ENCODE results near the gene SLC6A13. TPM values are rescaled to one million over a fixed set of nuclear protein-coding genes. Genes with fewer than 3 reads are reported as not detected.

The SLC6A13 gene
- total RNA-seq, 3 donors from 2014 or later, result 0.81 TPM; not detected in 2

DNA sequence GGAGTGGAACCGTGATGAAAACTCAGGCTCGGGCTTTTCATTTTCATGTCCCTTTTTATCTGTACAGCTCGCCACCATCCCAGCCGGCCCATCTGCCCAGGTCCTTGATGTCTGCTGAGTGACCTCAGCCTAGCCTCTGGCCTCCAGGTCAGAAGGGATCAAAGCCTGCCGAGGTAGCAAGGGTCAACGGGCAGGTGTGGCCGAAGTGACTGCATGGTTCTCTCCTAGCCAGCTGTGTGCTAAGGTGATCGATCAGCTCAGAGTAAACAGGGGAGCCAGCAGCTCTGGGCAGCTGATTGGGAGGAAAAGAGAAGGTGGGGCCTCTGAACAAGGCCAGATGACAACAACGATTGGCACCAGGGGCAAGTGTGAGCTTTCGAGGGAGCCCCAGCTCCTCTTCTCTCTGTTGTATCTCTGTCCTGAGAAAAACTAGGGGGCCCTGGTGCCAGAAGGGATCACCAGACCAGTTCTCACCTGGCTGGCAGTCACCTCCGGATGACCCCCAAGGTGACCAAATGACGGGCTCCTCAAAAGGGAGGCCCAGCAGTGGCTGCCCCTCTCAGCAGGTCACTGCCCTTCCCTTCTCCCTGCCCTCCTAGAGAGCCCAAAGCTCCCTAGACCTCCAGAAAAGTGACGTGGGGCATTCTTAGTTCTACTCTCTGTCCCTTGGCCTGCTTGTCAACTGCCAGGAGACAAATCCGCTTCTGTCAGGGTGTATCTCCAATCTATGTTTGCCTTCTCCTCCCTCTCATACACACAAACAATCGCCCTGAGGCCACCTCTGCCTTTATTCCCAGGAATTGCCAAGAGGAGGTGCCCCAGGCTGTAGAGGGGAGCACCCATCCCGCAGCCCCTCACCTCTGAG, 52.1 kb downstream of the SLC6A13 start:
- DNase-seq, result no peak
- ATAC-seq, result no peak
- Mint-ChIP-seq H3K4me3 (no peak overlapping the region), H3K4me1 (ENCODE audit: low read depth) (peaks cover 1% of the 10 kb centered on the region), H3K9me3 (no peaks in the 10 kb centered on the region), H3K27me3 (ENCODE audit: low read depth) (peaks cover 63% of the 10 kb centered on the region), H3K36me3 (ENCODE audit: insufficient read depth) (no peaks in the 10 kb centered on the region)

DNA sequence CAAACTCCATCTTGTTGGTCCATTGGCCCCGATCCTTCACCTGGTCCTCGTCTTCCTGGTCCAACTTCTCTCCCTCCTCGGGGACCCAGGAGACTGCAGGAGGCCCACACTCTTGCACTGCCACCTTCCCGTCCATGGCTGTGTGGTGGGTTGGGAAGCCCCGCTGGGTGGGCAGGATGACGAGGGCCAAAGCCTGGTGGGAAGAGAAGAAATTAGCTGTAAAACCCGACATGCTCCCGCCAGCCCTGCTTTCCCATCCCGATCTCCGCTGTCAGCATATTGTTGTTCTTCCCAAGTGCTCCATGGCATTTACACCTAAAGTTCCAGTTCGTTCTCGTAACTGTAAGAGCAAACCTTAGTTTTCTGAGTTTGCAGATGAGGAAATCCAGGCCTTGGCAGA, 52.8 kb downstream of the SLC6A13 start:
- Mint-ChIP-seq H3K4me1 (ENCODE audit: low read depth) (peaks cover 1% of the 10 kb centered on the region), H3K27me3 (ENCODE audit: low read depth) (peaks cover 68% of the 10 kb centered on the region), H3K4me3 (no peak overlapping the region), H3K9me3 (no peaks in the 10 kb centered on the region), H3K36me3 (ENCODE audit: insufficient read depth) (no peaks in the 10 kb centered on the region)
- ATAC-seq (no peak), DNase-seq (no peak)

DNA sequence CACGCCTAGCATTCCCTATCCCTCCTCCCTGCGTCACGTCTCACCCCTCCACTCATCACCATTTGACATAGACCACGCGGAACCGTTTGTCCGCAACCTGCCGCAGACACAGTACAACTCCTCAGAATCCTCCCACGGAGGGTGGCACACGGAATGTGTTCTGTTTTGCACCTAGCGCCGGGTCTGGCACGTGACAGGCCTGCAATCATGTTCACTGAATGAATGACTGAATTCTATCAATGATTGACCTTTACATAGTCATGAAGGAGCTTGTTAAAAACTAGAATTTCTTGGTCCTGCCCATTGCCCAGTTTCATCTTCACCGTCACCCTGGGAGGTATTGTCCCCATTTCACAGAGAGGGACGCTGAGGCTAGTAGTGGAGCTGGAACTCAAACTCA, 53.4 kb downstream of the SLC6A13 start:
- Mint-ChIP-seq H3K4me3 (no peak overlapping the region), H3K27me3 (ENCODE audit: low read depth) (peaks cover 70% of the 10 kb centered on the region), H3K36me3 (ENCODE audit: insufficient read depth) (no peaks in the 10 kb centered on the region), H3K4me1 (ENCODE audit: low read depth) (peaks cover 1% of the 10 kb centered on the region), H3K9me3 (no peaks in the 10 kb centered on the region)
- ATAC-seq, result no peak
- DNase-seq, result no peak

DNA sequence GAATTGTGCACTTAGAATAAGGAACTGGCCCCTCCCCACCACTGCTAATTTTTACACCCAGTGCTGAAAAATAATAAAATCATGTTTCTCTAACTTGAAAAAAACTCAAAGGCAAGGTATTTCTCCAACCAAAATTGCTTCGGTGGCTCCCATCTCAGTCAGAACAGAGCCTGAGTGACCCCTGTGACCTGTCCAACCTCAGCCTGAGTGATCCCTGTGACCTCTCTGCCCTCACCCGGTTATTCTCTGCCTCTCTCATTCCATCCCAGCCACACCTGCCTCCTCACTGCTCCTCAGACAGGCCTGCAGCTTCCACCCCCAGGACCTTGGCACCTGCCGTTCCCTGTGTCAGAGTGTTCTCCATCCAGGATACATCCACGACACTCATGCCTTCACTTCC, 53.8 kb downstream of the SLC6A13 start:
- DNase-seq (no peak), ATAC-seq (no peak)
- H3K4me1 Mint-ChIP-seq (ENCODE audit: low read depth), result peaks cover 1% of the 10 kb centered on the region
- peaks cover 72% of the 10 kb centered on the region for H3K27me3 Mint-ChIP-seq (ENCODE audit: low read depth)
- no peak overlapping the region for H3K4me3 Mint-ChIP-seq
- no peaks in the 10 kb centered on the region for H3K36me3 Mint-ChIP-seq (ENCODE audit: insufficient read depth)
- no peaks in the 10 kb centered on the region for H3K9me3 Mint-ChIP-seq

DNA sequence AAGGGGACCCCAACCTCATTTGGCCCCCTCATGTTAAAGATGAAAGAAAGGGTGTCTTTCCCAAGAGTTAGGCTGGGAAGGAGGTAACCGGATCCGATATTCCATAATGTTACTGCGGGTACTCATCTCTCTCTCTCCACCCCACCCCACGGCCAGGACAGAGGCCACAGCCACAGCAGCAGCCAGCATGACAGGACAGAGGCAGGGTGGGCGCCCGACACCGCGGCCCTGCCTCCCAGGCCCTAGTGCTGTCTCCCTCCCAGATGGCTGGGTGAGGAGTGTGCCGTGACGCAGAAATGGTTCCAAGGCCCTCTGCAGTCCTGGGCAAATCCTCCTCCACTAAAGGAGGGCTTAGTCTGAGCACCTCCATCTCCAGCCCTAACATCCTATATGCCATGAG, 54.8 kb downstream of the SLC6A13 start:
- Mint-ChIP-seq H3K4me3 (no peak overlapping the region), H3K36me3 (ENCODE audit: insufficient read depth) (no peaks in the 10 kb centered on the region), H3K27me3 (ENCODE audit: low read depth) (peaks cover 62% of the 10 kb centered on the region), H3K9me3 (no peaks in the 10 kb centered on the region), H3K4me1 (ENCODE audit: low read depth) (no peaks in the 10 kb centered on the region)
- DNase-seq, result no peak
- ATAC-seq, result no peak

DNA sequence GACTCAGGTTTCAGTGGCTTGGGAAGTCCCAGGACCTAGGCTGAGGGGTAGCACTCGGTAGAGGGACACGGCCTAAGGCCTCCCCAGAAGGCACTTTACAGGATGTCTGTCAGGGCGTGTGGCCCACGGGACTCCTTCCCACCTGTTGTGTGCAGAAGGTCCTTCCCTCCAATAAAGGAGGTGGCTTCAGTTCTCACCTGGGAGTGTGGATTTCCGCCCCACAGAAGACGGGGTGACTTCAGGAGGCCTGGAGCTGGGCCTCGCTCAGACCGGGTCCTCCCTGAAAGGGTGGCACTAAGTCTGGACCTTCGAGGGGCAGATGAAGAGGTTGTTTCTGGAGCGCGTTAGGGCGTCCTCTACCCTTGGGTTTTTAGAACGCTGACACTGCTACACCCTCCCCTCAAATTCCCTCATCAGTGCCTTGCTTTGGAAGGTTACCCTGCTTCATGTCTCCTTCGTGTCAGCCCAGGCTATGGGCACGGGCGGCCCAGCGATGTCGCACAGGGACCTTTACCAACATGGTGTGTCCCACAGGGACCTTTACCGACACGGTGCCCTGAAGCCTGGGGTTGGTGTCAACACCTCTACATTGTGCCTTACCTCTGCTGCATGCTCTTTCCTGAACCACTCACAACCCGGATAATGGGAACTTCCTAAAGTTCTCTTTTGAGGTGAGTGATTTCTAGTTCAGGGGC, 55.7 kb downstream of the SLC6A13 start:
- no peak for ATAC-seq
- Mint-ChIP-seq H3K27me3 (ENCODE audit: low read depth) (peaks cover 64% of the 10 kb centered on the region), H3K4me1 (ENCODE audit: low read depth) (no peaks in the 10 kb centered on the region)

DNA sequence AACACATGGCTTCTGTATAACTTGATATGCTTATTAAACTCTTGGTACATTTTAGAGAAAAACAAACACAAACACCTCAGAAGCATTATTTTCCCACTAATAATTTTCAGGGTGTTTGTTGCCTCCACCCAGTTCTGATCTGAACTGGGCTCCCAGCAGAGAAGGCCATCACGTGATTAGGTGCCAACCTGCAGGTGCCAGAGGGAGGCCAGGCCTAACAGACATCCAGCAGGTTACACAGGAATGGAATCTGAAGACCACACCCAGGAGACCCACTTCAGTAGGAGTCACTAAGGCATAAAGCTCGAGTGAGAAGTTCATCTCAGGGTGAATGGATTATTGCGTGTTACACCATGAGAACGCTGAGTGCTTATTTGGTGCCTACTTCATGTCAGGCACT, 57.6 kb downstream of the SLC6A13 start:
- ATAC-seq (no peak), DNase-seq (no peak)
- Mint-ChIP-seq H3K4me3 (no peak overlapping the region), H3K9me3 (no peaks in the 10 kb centered on the region), H3K4me1 (ENCODE audit: low read depth) (no peaks in the 10 kb centered on the region), H3K27me3 (ENCODE audit: low read depth) (peaks cover 58% of the 10 kb centered on the region), H3K36me3 (ENCODE audit: insufficient read depth) (no peaks in the 10 kb centered on the region)

More for the DNA sequence above, 55.7 kb downstream of the SLC6A13 start:
- Mint-ChIP-seq H3K9me3 (no peaks in the 10 kb centered on the region), H3K36me3 (ENCODE audit: insufficient read depth) (no peaks in the 10 kb centered on the region), H3K4me3 (no peak overlapping the region)
- no peak for DNase-seq

DNA sequence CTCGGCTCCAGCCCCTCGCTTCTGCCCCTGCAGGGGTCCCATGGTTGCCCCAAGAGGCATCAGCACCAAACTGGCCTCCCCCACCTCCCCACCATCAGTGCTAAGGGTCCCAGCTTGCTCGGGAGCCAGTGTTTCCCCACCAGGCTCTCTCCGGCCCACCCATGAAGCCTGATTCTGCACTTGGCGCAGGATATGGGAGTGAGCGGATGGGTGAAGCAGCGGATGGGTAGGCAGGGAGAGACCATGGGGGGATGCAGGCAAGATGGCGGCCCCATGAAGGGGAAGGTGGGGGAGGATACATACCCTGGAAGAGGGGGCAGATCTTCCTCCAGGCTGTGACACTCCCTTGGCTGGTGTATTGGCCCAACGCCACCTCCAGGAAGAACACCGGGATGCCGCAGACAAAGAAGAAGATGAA, 58.4 kb downstream of the SLC6A13 start:
- ATAC-seq (no peak), DNase-seq (no peak)
- peaks cover 54% of the 10 kb centered on the region for H3K27me3 Mint-ChIP-seq (ENCODE audit: low read depth)
- no peak overlapping the region for H3K4me3 Mint-ChIP-seq
- no peaks in the 10 kb centered on the region for H3K9me3 Mint-ChIP-seq
- no peaks in the 10 kb centered on the region for H3K4me1 Mint-ChIP-seq (ENCODE audit: low read depth)
- H3K36me3 Mint-ChIP-seq (ENCODE audit: insufficient read depth), result no peaks in the 10 kb centered on the region

DNA sequence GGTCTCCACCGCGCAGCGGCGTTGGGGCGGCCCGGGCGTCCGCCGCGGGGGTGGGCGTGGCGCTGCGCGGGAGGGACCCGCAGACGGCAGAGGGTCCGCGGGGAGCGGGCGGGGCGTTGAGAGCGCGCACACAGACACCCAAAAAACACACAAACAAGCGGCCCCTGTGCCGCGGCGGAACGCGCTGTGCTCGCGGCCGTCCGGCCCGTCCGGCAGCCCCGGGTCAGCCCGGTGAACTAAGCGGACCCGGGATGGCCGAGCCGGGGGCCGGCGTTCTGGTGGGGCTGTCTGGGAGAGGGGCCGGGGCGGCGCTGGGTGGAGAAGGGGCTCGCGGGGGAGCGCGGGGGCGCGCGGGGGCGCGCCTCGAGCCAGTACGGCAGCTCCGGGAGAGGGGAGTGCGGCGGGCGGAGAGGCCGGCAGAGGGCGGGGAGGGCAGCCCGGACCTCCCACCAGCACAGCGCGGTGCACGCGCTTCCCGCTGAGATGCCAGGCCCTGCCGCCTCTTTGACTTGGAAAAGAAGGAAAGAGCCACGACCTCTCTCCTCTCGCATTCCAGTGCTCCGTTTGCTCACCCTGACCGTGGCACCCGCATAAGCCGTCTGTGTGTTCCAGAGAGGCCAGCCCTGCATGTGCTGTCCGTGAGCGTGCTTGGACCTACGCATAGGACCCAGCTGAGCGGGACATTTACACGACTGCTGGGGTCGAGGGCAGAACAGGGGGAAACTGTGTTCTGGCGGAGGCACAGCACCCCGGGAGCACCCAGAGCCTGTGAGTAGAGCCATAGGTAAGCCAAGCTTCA, 59.0 kb downstream of the SLC6A13 start:
- H3K9me3 Mint-ChIP-seq, result no peaks in the 10 kb centered on the region
- H3K27me3 Mint-ChIP-seq (ENCODE audit: low read depth), result peaks cover 50% of the 10 kb centered on the region
- H3K4me1 Mint-ChIP-seq (ENCODE audit: low read depth), result no peaks in the 10 kb centered on the region
- no peak overlapping the region for H3K4me3 Mint-ChIP-seq
- no peaks in the 10 kb centered on the region for H3K36me3 Mint-ChIP-seq (ENCODE audit: insufficient read depth)
- DNase-seq, result no peak
- ATAC-seq, result no peak

DNA sequence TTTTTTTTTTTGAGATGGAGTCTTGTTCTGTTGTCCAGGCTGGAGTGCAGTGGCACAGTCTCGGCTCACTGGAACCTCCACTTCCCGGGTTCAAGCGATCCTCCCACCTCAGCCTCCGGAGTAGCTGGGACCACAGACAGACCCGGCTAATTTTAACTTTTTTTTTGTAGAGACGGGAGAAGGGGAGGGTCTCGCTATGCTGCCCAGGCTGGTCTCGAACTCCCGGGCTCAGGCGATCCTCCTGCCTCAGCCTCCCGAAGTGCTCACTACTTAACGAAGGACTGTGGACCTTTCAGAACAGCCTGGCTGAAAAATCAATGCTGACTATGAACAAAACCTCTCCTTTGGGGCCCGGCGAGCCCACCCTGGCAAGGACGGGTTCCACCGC, 59.6 kb downstream of the SLC6A13 start:
- peaks cover 48% of the 10 kb centered on the region for H3K27me3 Mint-ChIP-seq (ENCODE audit: low read depth)
- no peaks in the 10 kb centered on the region for H3K9me3 Mint-ChIP-seq
- ATAC-seq, result no peak
- H3K36me3 Mint-ChIP-seq (ENCODE audit: insufficient read depth), result no peaks in the 10 kb centered on the region
- H3K4me3 Mint-ChIP-seq, result no peak overlapping the region
- H3K4me1 Mint-ChIP-seq (ENCODE audit: low read depth), result no peaks in the 10 kb centered on the region
- DNase-seq, result no peak

DNA sequence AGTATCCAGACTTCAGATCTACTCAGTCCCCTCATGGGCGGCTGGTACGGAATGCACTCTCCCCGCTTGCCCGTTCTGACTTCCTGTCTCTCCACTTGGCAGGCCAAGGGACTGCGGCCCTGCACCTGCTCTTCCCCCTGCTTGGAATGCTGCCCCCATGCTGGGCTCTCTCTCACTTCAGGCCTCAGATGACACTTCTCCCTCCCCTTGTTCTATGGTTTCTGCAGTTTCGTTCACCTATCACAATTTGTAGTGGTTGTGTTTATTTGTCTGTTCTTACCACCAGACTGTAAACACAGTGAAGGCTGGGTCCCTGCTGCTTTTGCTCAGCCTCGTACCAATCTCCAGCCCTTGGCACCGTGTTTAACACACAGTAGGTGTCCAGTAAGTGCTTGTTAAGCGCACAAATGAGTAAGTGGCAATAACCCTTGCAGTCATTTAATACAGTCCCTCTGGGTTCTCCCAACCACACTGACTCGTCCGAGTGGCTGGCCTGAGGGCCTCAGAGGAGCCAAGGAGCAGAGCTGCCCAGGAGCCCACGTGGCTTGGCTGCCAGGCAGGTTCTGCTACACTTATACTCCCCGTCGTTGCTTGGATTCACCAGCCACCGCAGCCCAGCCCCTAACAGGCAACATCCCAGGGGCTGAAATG, 60.4 kb downstream of the SLC6A13 start:
- H3K27me3 Mint-ChIP-seq (ENCODE audit: low read depth), result peaks cover 47% of the 10 kb centered on the region
- ATAC-seq, result no peak
- H3K4me1 Mint-ChIP-seq (ENCODE audit: low read depth), result no peaks in the 10 kb centered on the region
- H3K9me3 Mint-ChIP-seq, result no peaks in the 10 kb centered on the region
- no peak for DNase-seq
- H3K36me3 Mint-ChIP-seq (ENCODE audit: insufficient read depth), result no peaks in the 10 kb centered on the region
- no peak overlapping the region for H3K4me3 Mint-ChIP-seq

DNA sequence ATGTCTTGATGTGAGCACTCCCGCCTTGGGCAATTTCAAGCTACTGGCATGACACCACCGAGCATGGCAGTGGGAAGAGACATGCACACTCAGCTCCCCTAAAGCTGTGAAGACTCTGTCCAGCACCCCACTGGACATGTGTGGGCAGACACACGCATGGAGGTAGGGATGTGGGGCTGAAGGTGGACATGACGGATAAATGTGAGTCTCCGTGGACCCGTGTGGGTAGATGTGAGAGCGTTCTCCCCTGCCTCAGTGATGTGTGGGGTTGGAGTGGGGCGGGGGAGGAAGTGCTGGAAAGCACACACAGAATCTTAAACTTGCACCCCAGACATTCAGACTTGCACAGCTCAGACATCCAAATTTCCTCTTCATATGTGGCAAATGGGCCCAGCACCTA, 61.3 kb downstream of the SLC6A13 start:
- Mint-ChIP-seq H3K36me3 (ENCODE audit: insufficient read depth) (no peaks in the 10 kb centered on the region), H3K27me3 (ENCODE audit: low read depth) (peaks cover 40% of the 10 kb centered on the region), H3K9me3 (no peaks in the 10 kb centered on the region), H3K4me3 (no peak overlapping the region), H3K4me1 (ENCODE audit: low read depth) (no peaks in the 10 kb centered on the region)
- ATAC-seq (no peak), DNase-seq (no peak)

DNA sequence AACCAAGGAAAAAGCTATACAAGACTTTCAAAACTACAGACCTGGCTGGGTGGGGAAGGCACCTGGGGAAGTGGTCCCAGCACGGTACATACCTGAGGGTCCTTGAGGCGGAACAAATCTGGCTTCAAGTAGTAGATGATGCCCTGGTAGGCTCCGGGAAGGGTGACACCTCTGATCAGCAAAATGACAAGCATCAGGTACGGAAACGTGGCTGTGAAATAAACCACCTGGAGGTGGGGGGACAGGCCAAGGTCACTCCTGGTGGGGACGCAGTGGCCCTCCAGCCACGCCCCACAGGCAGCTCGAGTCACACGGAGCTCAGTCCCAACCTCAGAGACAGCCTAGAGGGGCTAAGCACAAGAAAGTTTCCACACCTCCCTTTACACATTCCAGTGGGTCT, 63.9 kb downstream of the SLC6A13 start:
- Mint-ChIP-seq H3K27me3 (ENCODE audit: low read depth) (peaks cover 22% of the 10 kb centered on the region), H3K9me3 (no peaks in the 10 kb centered on the region), H3K4me1 (ENCODE audit: low read depth) (no peaks in the 10 kb centered on the region), H3K36me3 (ENCODE audit: insufficient read depth) (no peaks in the 10 kb centered on the region), H3K4me3 (no peak overlapping the region)
- ATAC-seq (no peak), DNase-seq (no peak)
